AG10803 (cell line): ENCODE data around the gene TTLL9.
A peak's percentile ranks its signal among the peaks of the same experiment; 100 is the strongest.

Experiments
- DNase-seq: peaks from one replicate; pipeline ENCODE4 v3.0.0; 2010; ENCODE audit warnings: low read depth
- H3K4me3 ChIP-seq: 2 replicates; pipeline ENCODE4 v1.5.1; 2011; ENCODE audit warnings: mild to moderate bottlenecking, low read length, control low read depth
- CTCF ChIP-seq: conservative IDR thresholded peaks from 2 replicates; pipeline ENCODE4 v1.5.1; 2011; ENCODE audit warnings: mild to moderate bottlenecking, low read length, control low read depth, inconsistent platforms

Gene TTLL9

GRCh38 chr20:31869942-31870725, at the start of gene TTLL9, which contains the start of gene DUSP15:
Gene TTLL9 (plus strand): TSS chr20:31870634. CDS start chr20:31871127, 493 bp downstream.
Gene DUSP15 (minus strand): TSS chr20:31870527. CDS start chr20:31870337, 190 bp downstream.
- peak within 1 kb of the TSS; percentile 50 for H3K4me3 ChIP-seq
- no peak for DNase-seq
- no peak for TF ChIP-seq CTCF

- no peak for TF ChIP-seq CTCF
- H3K4me3 ChIP-seq = no peak overlapping the region
- DNase-seq = no peak
Measured at GRCh38 chr20:31821427-31821826, 49.0 kb upstream of the TTLL9 start.

GRCh38 chr20:31822421-31823330, 47.8 kb upstream of the TTLL9 start:
- peak; percentile 54 for DNase-seq
- no peak overlapping the region for H3K4me3 ChIP-seq
- TF ChIP-seq CTCF = peak; percentile 86

GRCh38 chr20:31823360-31824124, 46.9 kb upstream of the TTLL9 start:
- no peak overlapping the region for H3K4me3 ChIP-seq
- DNase-seq = no peak
- no peak for TF ChIP-seq CTCF

GRCh38 chr20:31824125-31824485, 46.3 kb upstream of the TTLL9 start:
- DNase-seq = no peak
- no peak for TF ChIP-seq CTCF
- no peak overlapping the region for H3K4me3 ChIP-seq

GRCh38 chr20:31824554-31825313, 45.7 kb upstream of the TTLL9 start:
- DNase-seq = no peak
- no peak overlapping the region for H3K4me3 ChIP-seq
- TF ChIP-seq CTCF = no peak
